Measurements from ENCODE around the gene XRCC6.
"Not testable (repeated sequence)": the region's sequence is repeated elsewhere in the genome, so short reads cannot be mapped to it uniquely, and the experiment has no call there.

XRCC6 gene

GRCh38 chr22:41686890-41687289 is 65.8 kb downstream of the XRCC6 start:
- not testable (repeated sequence) for DNase-seq (ENCODE audit: low spot score)

- peak; percentile 35 for DNase-seq (ENCODE audit: low spot score)
Measured at GRCh38 chr22:41687901-41688364, 66.8 kb downstream of the XRCC6 start.

GRCh38 chr22:41688365-41689211 is 67.5 kb downstream of the XRCC6 start, which contains the start of gene SNU13:
Gene SNU13 (minus strand): TSS chr22:41688867. CDS start chr22:41688796, 71 bp downstream.
- peak; percentile 92 for DNase-seq (ENCODE audit: low spot score)

- no peak for DNase-seq (ENCODE audit: low spot score)
Measured at GRCh38 chr22:41690476-41690875, 69.4 kb downstream of the XRCC6 start.

- DNase-seq (ENCODE audit: low spot score), result no peak
Measured at GRCh38 chr22:41695211-41695610, 74.1 kb downstream of the XRCC6 start.

- DNase-seq (ENCODE audit: low spot score), result no peak
Measured at GRCh38 chr22:41696703-41697102, 75.6 kb downstream of the XRCC6 start.

GRCh38 chr22:41697126-41697775 is 76.2 kb downstream of the XRCC6 start:
- DNase-seq (ENCODE audit: low spot score), result peak; percentile 91

- DNase-seq (ENCODE audit: low spot score), result peak; percentile 96
Measured at GRCh38 chr22:41699264-41700107, 78.4 kb downstream of the XRCC6 start, which contains the start of gene MEI1. Gene MEI1 (plus strand): TSS chr22:41699503. CDS start chr22:41699539, 36 bp downstream.

- no peak for DNase-seq (ENCODE audit: low spot score)
Measured at GRCh38 chr22:41700108-41700364, 78.9 kb downstream of the XRCC6 start.

GRCh38 chr22:41702763-41703162 is 81.7 kb downstream of the XRCC6 start:
- DNase-seq (ENCODE audit: low spot score), result no peak

GRCh38 chr22:41709341-41709740 is 88.2 kb downstream of the XRCC6 start:
- no peak for DNase-seq (ENCODE audit: low spot score)

GRCh38 chr22:41713004-41713403 is 91.9 kb downstream of the XRCC6 start:
- DNase-seq (ENCODE audit: low spot score), result no peak

Measured in AG08396 (cell line).